ENCODE measurements around the gene CFAP100. TPM values are rescaled to one million over a fixed set of nuclear protein-coding genes. Genes with fewer than 3 reads are reported as not detected.

The CFAP100 gene
- total and polyA plus RNA-seq, 2 experiments from 2014 or later: not detected

- H3K9me3 ChIP-seq (ENCODE audit: low read depth): no peaks in the 10 kb centered on the region
- no peaks in the 10 kb centered on the region for H3K4me1 ChIP-seq (ENCODE audit: insufficient read depth)
- no peak overlapping the region for H3K4me3 ChIP-seq
- H3K4me2 ChIP-seq: no peak overlapping the region
- no peak overlapping the region for H2AFZ ChIP-seq
- no peaks in the 10 kb centered on the region for H3K9me2 ChIP-seq (replicated peaks; ENCODE audit: insufficient read depth)
- H4K20me1 ChIP-seq (ENCODE audit: insufficient read depth, poor library complexity, severe bottlenecking): no peaks in the 10 kb centered on the region
- 92% methylated on average over 26 of the region's 26 CpGs for WGBS (ENCODE audit: low lambda C conversion rate, missing lambda C conversion rate)
- no peaks in the 10 kb centered on the region for H3K27me3 ChIP-seq
- H3K27ac ChIP-seq: no peak overlapping the region
- no peaks in the 10 kb centered on the region for H3K36me3 ChIP-seq (replicated peaks; ENCODE audit: insufficient read depth, low read depth)
- H3K79me2 ChIP-seq: no peaks in the 10 kb centered on the region
- no peak for DNase-seq (ENCODE audit: low spot score)
- TF ChIP-seq EZH2phosphoT487 (IDR thresholded peaks at IDR 0.05; ENCODE audit: low read depth, severe bottlenecking, unreplicated experiment) (no peak), CTCF (IDR thresholded peaks at IDR 0.05; ENCODE audit: poor library complexity) (no peak), EZH2 (IDR thresholded peaks at IDR 0.05; ENCODE audit: borderline replicate concordance) (no peak)
Observed at GRCh38 chr3:126423191-126424038, 28.7 kb downstream of the CFAP100 start.

- no peak for DNase-seq (ENCODE audit: low spot score)
- Histone ChIP-seq H3K4me3 (no peak overlapping the region), H3K4me2 (no peak overlapping the region), H3K36me3 (replicated peaks; ENCODE audit: insufficient read depth, low read depth) (no peaks in the 10 kb centered on the region), H4K20me1 (ENCODE audit: insufficient read depth, poor library complexity, severe bottlenecking) (no peaks in the 10 kb centered on the region), H2AFZ (no peak overlapping the region), H3K79me2 (no peaks in the 10 kb centered on the region), H3K27me3 (no peaks in the 10 kb centered on the region), H3K9me2 (replicated peaks; ENCODE audit: insufficient read depth) (no peaks in the 10 kb centered on the region), H3K4me1 (ENCODE audit: insufficient read depth) (no peaks in the 10 kb centered on the region), H3K27ac (no peak overlapping the region), H3K9me3 (ENCODE audit: low read depth) (no peaks in the 10 kb centered on the region)
- WGBS (ENCODE audit: low lambda C conversion rate, missing lambda C conversion rate): 94% methylated on average over 10 of the region's 10 CpGs
- no peak for TF ChIP-seq EZH2phosphoT487 (IDR thresholded peaks at IDR 0.05; ENCODE audit: low read depth, severe bottlenecking, unreplicated experiment)
- TF ChIP-seq CTCF (IDR thresholded peaks at IDR 0.05; ENCODE audit: poor library complexity): no peak
- TF ChIP-seq EZH2 (IDR thresholded peaks at IDR 0.05; ENCODE audit: borderline replicate concordance): no peak
Observed at GRCh38 chr3:126424039-126424717, 29.5 kb downstream of the CFAP100 start.

GRCh38 chr3:126424751-126425150 lies 30.0 kb downstream of the CFAP100 start:
- Histone ChIP-seq H3K4me3 (no peak overlapping the region), H3K27ac (no peak overlapping the region), H3K27me3 (no peaks in the 10 kb centered on the region), H3K9me2 (replicated peaks; ENCODE audit: insufficient read depth) (no peaks in the 10 kb centered on the region), H3K79me2 (no peaks in the 10 kb centered on the region), H3K36me3 (replicated peaks; ENCODE audit: insufficient read depth, low read depth) (no peaks in the 10 kb centered on the region), H3K4me1 (ENCODE audit: insufficient read depth) (no peaks in the 10 kb centered on the region), H3K4me2 (no peak overlapping the region), H4K20me1 (ENCODE audit: insufficient read depth, poor library complexity, severe bottlenecking) (no peaks in the 10 kb centered on the region), H3K9me3 (ENCODE audit: low read depth) (no peaks in the 10 kb centered on the region), H2AFZ (no peak overlapping the region)
- TF ChIP-seq EZH2phosphoT487 (IDR thresholded peaks at IDR 0.05; ENCODE audit: low read depth, severe bottlenecking, unreplicated experiment): no peak
- no peak for TF ChIP-seq EZH2 (IDR thresholded peaks at IDR 0.05; ENCODE audit: borderline replicate concordance)
- TF ChIP-seq CTCF (IDR thresholded peaks at IDR 0.05; ENCODE audit: poor library complexity): no peak
- WGBS (ENCODE audit: low lambda C conversion rate, missing lambda C conversion rate): 87% methylated on average over 3 of the region's 3 CpGs
- DNase-seq (ENCODE audit: low spot score): no peak

Measured in hepatocyte (in vitro differentiated cells).